ENCODE results near the gene CCDC197.

CCDC197 gene

GRCh38 chr14:93997082-93997481, at the start of gene CCDC197:
CCDC197 (plus strand) TSS chr14:93997301; CDS start chr14:93998132, 831 bp downstream.
- DNase-seq = no peak

- DNase-seq = no peak
Measured at GRCh38 chr14:93949511-93950075, 47.5 kb upstream of the CCDC197 start.

- no peak for DNase-seq
Measured at GRCh38 chr14:93950948-93951634, 46.0 kb upstream of the CCDC197 start.

GRCh38 chr14:93951635-93952540, 45.2 kb upstream of the CCDC197 start:
- DNase-seq = no peak

- DNase-seq = no peak
Measured at GRCh38 chr14:93952829-93953228, 44.3 kb upstream of the CCDC197 start.

GRCh38 chr14:93953263-93953662, 43.8 kb upstream of the CCDC197 start:
- DNase-seq = no peak

DNA sequence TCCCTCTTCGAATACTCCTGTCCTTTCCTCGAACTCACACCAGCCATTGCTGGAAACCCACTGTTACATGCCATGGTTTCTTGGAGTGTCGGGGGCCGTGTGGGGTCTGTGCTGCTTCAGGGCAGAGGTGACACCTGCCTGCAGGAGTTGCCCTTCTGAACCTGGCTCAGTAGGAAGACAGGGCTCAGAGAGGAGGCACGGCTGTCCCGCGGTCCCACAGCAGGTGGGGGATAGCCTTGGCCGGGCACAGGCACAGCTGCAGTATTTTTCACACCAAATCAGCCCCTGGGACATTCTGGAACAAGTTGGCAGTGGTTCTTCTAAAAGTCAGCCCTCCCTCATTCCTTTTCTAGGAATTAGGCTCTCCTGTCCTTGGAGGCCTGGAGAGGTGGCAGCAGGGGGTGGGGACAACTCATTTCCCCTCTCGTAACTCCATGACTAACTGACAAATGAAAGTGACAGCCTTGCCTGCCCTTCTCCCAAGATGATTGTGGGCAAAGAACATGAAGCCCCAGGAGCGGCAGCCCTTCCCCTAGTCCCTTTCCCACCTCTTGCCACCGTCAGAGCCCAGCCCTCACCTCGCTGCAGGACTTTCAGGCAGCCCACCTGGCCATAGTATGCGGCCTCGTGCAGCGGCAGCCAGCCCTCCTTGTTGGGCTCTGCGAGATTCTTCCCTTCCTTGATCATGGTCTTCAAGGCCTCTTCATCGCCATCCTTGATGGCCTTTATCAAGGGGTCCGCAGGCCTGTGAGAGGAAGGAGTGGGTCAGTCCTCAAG, 43.2 kb upstream of the CCDC197 start:
- no peak for DNase-seq

- DNase-seq = no peak
Measured at GRCh38 chr14:93954516-93954830, 42.6 kb upstream of the CCDC197 start.

DNA sequence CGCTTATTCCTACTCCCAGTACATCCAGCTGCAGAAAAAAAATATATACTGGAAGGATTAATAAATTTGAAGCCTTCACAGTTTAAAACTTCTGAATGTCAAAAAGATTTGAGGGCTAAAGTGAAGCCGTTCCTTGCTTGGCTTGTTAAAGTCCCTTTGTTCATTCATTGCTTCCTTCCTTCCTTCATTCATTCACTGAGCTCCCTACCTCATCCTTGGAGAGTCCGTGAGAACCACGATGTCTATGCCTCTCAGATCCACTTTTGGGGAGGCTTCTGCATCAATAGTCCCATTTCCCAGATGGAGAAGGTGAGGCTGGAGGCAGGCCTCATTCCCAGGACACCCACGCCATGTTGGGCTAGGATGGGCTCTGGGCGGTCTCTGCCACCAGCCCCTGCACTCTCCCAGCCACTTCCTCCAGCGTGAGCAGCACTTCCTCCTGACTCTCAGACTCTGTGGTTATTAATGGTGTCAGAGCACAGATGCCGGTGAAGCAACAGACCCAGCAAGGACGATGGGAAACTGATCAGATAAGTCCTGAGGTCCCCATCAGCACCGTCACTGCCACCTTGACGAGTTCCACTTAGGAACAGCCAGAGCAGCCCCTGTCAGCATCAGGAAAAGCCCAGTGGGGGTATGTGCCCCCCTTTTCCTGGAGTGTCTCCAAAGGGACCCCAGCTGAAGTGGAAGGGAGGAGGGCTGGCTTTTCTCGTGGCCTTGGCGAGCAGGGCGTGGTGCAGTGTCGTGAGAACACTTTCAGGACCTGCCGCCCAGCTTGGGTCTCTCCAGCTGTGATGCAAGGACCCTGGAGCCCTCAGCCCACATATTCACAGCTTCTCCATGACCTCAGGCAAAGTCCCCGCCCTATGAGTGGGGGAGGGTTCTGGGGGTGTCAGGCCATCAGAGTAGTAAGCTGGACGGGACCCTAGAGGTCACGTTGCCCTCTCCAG, 41.9 kb upstream of the CCDC197 start:
- DNase-seq = no peak

DNA sequence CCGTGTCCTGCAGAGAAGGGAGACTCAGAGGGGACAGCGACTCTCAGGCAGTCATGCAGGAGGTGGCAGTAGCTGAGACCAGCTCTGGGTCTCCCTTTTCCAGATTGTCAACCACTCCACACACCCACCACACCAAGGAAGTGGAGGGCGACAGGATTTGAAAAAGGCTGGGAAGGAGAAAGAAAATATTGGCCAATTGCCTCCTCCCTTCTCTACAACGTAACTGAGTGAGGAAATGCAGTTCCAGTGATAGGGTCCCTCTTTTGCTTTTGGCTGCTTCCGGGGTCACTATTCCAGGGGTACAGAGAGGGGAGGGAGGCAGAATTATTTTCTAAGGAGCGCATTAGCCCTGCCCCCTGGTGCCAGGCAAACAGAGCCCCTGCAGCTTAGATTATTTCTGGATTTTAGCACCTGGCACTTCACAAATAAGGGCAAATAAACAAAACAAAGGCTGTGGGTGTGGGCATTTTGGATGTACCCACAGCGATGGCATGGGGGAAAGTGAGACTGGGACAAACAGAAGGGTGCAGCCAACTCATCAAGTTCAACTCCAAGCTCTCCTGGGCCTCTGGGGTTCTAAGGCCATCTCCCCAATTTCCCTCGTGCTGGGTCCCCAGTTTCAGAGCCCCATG, 41.1 kb upstream of the CCDC197 start:
- no peak for DNase-seq

DNA sequence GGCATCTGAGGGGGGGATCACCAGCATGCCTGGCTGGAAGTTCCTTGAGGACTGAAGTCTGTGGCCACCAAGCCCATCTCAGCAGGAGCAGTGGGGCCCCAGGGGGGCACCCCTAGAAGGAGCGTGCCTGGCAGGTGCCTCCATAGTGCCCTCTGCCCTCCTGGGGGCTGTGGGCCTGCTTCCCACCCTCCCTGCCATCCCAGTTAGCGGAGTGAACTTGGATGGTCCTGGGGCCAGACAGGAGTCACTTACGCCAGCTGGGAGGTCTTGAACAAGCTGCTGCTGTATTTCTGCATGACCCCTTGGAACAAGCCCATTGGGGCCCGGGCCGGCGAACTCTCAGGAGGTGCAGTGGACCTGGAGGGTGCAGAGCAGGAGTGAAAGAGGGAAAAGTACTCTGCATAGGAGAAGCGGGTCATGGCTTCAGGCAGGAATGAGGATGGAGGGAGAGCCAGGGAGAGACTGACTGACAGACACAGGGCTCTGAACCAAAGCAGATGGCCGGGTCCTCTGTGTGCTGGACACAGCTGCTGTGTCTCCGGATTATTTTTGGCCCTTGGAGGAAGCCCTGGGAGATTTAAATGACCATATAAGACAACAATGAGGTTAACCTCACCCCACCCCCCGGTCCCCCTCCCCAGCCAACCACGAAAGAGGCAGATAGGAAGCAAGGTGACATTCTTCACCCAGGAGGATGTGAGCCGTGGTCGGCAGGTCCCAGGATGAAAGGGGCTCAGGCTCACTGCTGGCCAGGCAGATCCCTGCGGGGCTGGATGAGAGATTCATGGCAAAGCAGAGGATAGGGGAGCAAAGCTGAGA, 40.4 kb upstream of the CCDC197 start:
- DNase-seq = no peak

DNA sequence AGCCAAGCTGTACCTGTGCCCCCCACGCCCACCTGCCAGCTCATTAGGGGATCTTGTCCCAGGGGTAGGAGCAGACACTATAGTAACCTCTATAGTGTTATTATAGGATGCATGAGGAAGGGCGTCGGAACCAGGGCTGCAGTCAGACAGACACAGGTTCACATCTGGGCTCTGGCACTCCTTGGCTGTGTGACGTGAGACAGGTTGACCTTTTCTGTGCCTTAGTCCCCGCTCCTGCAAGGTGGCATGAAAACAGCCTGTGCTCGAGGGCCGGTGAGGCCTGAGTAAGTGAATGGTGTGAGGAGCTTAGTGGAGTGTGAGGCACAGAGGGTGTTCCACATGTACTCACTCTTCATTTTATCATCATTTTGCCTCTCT, 39.8 kb upstream of the CCDC197 start:
- DNase-seq = no peak

GRCh38 chr14:93957751-93958566, 39.1 kb upstream of the CCDC197 start:
- no peak for DNase-seq

GRCh38 chr14:93958567-93959238, 38.4 kb upstream of the CCDC197 start:
- no peak for DNase-seq

GRCh38 chr14:93959239-93960107, 37.6 kb upstream of the CCDC197 start:
- DNase-seq = peak; percentile 33

DNA sequence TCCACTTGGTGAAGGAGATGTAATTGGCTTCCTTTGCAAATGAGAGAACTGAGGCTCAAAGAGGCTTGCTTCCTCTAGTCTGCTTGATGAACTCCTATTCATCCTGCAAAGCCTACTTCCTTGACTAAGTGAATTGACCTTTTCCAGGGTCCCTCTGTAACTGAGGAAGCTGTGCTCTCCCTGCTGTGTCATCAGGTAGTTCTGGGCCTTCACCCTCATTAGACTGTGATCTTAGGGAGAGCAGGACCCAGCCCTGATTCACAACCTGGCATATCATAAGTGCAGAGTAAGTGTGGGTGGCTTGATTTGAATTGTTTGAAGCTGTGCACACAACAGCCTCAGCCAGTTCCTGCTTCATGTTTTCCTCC, 37.0 kb upstream of the CCDC197 start:
- no peak for DNase-seq

- DNase-seq = no peak
Measured at GRCh38 chr14:93960774-93961438, 36.2 kb upstream of the CCDC197 start.

DNA sequence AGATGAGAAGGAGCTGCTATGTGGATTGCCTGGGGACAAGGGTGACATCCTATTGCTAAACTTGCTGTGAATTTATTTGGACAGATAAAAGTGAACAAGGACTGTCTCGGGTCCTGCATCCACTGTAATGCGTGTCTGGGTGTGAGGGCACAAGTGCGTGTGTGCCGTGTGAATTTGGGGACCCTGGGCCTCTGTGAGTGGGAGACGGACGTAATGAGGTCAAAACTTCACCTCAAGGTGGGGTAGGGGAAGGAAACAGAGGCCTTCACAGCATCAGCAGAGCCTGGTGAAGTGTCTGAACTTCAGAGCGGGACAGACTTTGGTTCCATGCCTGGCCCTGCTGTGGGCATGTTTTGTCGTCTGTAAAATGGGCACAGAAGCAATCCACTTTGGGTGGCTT, 35.5 kb upstream of the CCDC197 start:
- no peak for DNase-seq
